NCI-H2196 (cell line): ENCODE measurements around the gene PHKA1.
"Not testable (repeated sequence)": the region's sequence is repeated elsewhere in the genome, so short reads cannot be mapped to it uniquely, and the experiment has no call there.

ENCODE experiments used
- DNase-seq: peaks from one replicate; lab custom pipeline; 2025; ENCODE audit not compliant: unreplicated experiment; lab: John Stamatoyannopoulos, UW

Gene PHKA1

DNA sequence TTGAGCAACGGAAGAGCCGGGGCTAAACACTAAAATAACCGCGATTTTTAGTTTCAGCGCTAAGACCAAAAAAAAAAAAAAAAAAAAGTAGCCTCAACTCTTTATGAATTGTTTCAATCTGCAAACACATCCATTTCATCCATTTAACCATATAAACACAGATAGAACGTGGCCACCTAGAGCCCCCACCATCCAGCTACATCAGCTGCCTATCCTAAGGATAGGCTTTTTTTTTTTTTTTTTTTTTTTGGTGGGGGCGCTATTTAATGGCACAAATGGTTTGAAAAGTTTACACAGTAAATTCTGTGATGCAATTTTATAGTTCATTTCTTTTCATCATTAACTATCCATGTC is 141.0 kb downstream of the PHKA1 start:
- no peak for DNase-seq

DNA sequence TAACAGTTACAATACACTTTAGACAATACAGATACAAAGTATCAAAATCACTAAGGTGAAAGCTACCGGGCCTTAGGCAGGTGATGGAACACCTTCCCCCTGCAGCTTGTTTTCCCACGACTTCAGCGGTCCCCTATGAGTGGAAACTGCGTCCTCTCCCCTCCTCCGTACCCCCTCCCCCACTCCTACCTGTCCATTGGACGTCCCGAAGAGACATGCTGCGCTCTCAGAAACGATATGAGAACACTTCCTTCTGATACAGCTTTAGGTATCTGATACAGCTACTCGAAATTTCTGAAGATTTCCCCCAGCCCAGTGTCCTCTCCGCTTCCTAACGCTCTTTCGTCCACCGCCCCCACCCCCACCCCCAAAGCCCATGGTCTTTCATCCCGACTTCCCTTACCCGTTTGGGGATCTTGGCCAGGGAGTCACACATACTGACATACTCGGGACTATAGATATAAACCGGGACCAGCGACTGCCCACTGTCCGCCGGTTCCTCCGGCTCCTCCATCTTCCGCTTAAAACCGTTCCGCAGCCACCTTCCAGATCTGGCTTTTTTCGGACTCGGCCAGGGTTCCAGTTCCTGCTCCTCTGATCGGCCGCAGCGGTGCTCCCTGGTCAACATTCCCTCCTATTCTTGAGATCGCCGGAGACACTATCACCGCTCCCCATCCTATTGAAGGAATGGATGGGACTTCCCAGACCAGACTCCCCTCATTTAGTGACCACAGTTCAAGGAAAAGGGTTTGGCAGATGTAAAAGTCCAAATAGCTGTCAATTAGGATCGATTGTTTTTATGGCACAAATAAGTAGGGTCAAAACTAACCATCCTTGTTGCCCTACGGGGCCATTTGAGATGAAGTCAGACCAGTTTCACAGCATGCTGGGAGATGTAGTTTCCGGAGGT is 141.6 kb downstream of the PHKA1 start, which contains the start of gene HDAC8:
Gene HDAC8, minus strand, starts transcription at position 596 of the 910 bp plus-strand sequence. Its CDS starts 82 bp downstream, at position 514.
- peak; percentile 65 for DNase-seq

DNA sequence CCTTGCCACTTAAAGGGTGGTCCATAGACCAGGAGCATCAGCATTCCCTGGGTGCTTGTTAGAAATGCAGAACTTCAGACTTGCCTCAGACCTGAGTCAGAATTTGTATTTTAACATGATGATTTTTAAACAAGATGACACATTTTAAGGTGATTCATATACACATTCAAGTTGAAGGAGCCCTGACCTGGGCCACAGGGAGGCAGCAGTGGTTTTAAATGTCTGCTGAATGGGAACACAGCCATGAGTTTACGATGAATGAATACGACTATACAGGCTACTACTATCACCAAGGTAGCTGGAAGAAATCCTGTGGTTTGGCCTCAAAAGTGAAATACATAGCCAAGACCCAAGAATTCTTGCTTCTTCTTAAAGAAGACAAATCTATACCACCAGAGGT is 144.3 kb downstream of the PHKA1 start:
- peak; percentile 4 for DNase-seq

DNA sequence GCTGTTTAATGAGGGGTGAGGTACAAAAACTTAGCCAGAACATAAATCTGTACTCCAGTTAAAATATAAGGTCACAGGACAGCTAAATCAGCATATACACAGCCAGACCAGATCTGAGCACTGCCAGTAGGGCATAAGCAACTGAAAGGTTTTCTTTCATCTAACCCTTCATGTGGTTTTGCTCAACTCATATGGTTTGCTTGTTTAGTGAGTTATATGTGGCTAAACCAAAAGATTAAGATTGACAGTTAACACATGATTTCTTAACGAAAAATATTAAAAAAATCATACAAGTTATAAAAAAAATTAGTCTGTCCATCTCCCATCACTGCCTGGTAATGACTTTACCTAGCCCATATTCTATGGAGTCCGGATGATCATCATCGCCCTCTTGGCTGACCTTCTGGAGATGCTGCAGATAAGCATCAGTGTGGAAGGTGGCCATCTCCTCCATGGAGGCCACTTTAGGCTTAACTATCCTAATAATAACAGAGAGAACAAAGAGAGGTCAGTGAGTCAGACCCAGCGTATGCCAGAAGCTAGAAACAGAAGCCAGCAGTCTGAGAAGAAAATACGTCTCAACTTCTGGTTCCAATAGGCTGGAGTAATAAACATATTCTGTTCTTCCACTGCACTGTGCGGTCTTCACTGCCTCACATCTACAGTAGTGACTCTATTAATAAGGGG is 145.6 kb downstream of the PHKA1 start:
- DNase-seq = peak; percentile 13

DNA sequence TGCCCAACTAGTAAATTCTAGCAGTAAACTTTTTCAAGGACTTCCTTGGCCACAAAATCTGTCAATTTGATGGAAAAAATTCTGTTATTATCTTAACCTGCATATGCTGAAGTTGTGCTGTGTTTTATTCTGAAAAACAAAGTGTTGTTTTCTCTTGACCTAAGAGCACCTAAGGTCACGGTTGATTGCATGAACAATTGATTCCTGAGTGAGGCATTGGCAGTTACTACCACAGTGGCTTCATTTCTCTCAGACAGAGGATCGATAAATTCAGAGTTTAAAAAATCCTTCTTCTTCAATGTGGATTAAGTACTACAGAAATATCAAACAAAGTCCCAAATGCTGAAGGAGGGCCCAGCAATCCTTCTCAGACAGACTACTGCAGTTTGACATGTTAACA is 147.7 kb downstream of the PHKA1 start:
- DNase-seq = no peak

- not testable (repeated sequence) for DNase-seq
These were observed 154.5 kb downstream of the PHKA1 start for GRCh38 chrX:72559655-72560054.

DNA sequence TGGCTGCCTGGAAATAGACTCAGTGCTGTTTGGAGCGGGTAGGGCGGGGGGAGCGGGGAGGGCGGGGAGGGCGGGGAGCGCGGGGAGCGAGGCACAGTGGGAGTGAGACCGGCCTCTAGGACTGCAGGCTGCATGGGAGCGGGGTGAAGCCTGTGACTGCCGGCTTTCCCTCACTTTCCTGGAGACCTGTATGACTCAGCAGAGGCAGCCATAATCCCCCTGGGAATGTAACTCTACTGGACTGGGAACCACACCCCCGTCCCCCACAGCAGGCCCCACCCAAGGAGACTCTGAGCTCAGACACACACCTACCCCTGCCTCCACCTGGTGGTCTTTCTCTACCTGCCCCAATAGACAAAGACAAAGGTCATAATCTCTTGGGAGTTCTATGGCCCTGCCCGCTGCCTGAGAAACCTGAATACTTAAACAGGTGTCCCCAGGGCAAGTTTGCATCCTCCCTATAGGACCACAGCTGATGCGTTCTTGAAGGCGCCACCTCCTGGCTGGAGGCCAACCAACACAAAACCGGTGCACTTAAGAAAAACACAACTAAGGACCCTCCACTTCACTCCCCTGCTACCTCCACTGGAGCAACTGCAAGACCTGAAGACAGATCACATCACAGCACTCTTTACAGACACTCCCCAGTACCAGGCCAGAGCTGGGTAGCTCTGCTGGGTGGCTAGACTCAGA is 159.5 kb downstream of the PHKA1 start:
- DNase-seq = no peak

GRCh38 chrX:72552443-72552842 is 161.7 kb downstream of the PHKA1 start:
- DNase-seq = not testable (repeated sequence)

DNA sequence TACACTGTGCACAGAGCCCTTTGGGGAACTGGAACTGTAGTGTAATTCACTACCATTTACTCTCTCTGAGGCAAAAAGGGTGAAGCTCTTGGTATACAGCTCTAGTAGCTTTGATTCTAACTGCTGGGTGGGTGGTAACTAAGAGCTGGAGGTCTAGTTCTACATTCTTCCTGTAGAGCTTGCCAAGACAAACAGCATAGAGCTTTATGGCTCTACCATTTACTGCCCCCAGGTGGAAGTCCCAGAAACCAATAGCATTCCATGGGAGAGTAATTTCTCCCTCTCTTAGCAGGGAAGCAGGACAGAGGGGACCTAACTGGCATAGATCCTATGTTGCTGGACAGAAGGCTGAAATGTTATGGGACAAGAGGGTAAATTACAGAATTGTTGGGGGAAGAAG is 168.1 kb downstream of the PHKA1 start:
- DNase-seq = peak; percentile 5

DNA sequence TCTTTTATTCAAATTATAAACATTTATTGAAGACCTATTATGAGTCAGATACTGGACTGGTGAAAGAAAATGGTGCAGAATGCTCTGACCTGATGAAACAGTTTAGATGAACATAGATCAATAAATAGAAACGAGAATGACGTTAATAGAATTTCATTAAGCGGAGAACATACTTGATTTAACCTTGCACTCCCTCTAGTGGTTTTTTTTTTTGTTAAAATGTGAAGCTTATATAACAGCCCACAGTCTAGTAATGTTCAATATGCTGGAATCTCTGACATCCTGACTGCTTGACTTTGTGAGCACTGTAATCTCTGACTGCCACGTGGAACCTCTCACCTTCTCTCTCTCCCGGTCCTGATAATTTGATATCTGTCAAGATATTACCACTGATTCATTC is 173.8 kb downstream of the PHKA1 start:
- peak; percentile 0 for DNase-seq

DNA sequence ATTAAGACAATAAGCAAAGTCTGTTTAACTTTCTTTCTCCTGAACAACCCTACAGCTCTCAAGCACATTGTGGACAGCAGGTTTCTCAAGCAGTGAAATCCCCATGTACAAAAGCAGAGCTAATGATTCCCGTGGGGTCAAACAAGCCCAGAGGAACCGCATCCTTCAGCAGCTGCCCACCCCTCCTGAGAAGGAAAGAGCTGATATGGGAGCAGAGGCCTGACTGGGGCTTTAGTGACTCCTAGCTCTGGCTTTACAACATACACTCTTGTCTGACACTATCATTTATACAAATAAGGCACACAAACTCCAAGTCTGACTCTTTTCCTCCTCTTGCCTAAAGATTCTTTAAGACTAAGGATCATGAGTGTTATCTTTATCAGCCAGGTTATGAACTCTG is 174.3 kb downstream of the PHKA1 start:
- no peak for DNase-seq

DNA sequence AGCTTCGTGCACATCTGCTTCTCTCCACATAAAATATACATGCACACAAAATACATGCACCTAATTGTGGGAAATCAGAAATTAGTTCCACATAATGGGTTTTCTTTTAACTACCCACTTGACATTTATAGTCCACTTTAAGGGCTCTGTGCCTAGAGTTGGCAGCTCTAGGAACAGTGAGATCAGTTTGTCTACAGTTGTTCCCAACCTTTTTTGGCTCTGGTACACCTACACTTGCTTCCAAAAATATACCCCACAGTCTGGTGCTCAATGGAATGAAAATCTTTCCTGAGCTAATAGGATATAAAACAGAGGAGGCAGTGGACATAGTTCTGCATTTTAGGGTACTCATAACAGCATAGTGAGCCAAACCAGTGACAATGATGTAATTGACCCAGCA is 177.6 kb downstream of the PHKA1 start:
- peak; percentile 0 for DNase-seq

DNA sequence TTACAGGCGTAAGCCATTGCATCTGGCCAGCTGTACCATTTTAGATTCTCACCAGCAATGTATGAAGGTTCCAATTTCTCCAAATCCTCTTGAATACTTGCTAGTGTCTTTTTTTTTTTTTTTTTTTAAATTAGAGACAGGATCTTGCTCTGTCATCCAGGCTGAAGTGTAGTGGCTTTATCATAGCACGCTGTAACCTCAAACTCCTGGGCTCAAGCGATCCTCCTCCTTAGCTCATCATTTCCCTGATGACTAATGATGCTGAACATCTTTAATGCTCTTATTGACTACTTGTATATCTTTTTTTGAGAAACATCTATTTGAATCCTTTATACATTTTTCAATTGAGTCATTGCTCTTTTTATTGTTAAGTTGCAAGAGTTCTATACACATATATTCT is 181.7 kb downstream of the PHKA1 start:
- DNase-seq = no peak
